ENCODE measurements around the gene GCA. TPM values are rescaled to one million over a fixed set of nuclear protein-coding genes. Genes with fewer than 3 reads are reported as not detected.

Gene GCA
- total RNA-seq, 1 experiment from 2014 or later: 31.4 TPM

- DNase-seq (ENCODE audit: low read depth): no peak
These were observed 16.1 kb upstream of the GCA start for GRCh38 chr2:162327806-162328205.

DNA sequence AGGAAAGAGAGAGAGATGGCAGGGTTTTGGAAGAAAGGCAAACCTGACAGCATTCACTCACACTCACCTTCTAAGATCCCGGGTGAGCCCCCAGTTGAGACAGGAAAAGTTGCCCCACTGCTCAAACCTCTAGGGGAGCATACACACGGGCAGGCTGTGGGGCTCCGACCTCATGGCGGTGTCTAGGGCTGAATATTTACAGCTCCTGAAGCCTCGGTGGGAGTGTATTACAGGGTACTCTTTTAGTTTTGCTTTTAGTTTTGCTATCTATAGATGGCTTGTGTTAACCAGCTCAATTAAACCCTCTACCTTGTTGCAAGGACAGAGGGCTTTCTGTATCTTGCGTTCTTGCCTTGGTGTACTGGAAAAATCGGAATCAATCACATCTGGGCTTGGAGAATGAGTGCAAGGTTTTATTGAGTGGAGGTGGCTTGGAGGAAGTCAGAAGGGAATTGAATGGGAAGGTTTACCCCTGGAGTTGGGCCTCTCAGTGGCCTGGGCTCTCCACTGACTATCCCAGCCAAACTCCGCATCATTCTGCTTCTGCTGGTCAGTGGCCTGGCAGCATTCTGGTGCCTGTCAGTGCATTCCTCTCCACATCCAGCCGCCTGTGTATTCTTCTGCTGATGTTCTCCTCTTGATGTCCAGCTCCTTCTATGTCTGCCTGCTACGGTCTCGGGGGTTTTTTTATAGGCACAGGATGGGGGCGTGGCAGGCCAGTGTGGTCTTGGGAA lies 15.3 kb upstream of the GCA start:
- no peak for DNase-seq (ENCODE audit: low read depth)

DNA sequence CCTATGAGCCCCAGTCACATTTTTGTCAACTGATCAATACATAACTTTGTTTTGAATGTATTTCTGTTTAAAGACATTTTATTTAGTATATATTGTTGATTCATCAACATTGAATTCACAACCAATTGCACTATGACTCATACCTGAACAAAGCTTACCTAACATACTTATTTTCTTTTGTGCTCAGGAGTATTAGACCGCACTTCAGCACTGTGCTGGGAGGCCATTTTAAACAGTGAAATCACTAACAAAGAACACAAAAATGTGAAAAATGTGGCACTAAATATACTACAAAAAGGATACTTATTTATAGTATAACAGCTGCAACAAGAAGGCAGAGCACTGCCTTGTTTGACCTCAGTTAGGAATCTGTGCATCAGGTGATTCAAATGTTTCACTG lies 13.1 kb upstream of the GCA start:
- DNase-seq (ENCODE audit: low read depth): no peak

GRCh38 chr2:162333968-162334367 lies 10.0 kb upstream of the GCA start:
- DNase-seq (ENCODE audit: low read depth): peak; percentile 31

- DNase-seq (ENCODE audit: low read depth): no peak
These were observed 6.1 kb upstream of the GCA start for GRCh38 chr2:162337868-162338267.

DNA sequence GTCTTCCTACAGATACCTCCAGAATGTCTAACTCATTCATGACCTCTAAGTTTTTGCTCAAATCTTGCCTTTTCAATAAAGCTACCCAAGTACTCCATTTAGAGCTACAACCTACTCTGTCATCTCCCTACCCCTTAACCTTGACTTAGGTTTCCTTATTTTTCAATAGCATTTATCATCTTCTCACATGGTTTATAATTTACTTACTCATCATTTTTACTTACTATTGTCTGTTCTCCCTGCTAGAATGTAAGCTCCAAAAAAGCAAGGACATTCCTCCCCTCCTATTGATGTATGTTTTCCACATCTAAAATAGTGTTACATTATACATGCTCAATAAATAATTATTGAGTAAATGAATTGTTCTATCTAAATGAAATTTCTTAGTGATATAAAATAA lies 3.1 kb upstream of the GCA start:
- DNase-seq (ENCODE audit: low read depth): no peak

DNA sequence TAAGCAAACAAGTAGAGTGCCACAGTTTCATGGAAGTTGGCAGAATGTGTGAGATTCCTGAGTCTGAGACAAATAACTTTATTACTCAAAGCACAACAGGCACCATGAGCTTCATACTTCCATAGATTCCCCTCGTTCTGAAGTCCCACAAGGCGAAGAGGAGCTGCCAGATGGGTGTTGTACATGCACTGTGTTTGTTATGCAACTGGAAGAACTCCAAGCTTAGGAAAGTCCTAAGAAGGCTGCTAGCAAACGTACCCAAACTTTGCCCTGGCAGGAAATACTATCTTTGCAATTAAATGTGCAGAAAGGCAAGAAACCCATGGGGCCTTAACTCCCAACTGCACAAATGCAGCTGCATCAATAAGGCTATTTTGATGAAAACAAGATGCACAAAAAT lies 1.6 kb upstream of the GCA start:
- DNase-seq (ENCODE audit: low read depth): no peak

GRCh38 chr2:162342841-162343240 lies 1.1 kb upstream of the GCA start:
- DNase-seq (ENCODE audit: low read depth): no peak

GRCh38 chr2:162343492-162343823 lies 474 bp upstream of the GCA start:
- no peak for DNase-seq (ENCODE audit: low read depth)

- no peak for DNase-seq (ENCODE audit: low read depth)
These were observed 652 bp downstream of the GCA start for GRCh38 chr2:162344617-162344950.

DNA sequence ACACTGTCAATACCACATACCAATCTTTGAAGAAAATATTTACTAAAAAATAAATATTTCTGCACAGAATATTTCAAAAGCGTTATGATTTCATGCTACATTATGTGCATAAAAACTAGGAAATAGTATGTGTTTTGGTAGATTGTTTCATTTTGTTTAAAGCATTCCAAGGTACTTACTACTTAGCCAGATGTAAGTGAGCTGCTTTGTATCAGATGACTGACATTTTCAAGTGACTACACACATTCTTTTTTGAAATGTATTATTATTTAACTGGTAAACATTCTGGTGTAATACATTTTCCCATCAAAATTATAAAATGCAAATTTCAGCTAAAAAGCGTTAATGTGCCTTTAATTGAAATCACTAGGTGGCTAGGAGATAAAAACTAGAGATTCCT lies 21.5 kb downstream of the GCA start:
- no peak for DNase-seq (ENCODE audit: low read depth)

DNA sequence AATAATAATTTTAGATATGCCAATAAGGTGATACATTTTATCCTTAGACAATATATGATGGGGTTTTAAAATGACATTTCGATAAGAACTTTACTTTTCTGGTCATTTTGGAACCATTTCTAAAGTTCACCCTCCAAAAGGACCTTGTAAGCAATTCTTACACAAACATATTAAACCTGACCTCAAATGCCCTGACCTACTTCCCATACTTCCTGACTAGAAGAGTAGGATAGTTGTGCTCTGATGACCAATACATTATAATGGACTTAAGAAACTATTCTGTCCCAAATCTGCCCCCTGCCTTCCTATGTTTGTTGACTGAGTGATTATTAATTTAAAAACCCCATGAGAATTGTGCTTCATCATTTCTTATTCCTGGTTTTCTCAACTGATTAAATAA lies 24.6 kb downstream of the GCA start:
- DNase-seq (ENCODE audit: low read depth): no peak

GRCh38 chr2:162369551-162369950 lies 25.6 kb downstream of the GCA start:
- no peak for DNase-seq (ENCODE audit: low read depth)

- no peak for DNase-seq (ENCODE audit: low read depth)
These were observed 27.0 kb downstream of the GCA start for GRCh38 chr2:162370931-162371330.

DNA sequence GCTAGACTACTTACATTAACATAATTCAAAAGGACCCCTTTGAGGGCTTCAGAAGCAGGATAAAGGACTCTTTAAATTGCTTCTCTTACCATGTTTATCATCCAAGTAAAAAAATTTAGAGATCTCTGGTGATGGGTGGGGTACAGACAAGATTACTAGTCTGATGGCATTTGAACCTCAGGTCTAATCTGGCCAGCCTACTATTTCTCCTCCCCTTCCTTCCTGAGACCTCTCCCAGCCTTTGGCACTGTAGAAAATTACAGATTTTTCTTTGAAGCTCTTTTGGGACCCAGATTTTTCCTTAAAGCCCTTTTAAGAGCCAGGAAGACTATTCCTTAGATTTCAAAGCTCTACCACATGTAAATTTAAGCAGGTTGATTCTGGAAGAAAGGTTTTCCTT lies 28.9 kb downstream of the GCA start:
- DNase-seq (ENCODE audit: low read depth): no peak

DNA sequence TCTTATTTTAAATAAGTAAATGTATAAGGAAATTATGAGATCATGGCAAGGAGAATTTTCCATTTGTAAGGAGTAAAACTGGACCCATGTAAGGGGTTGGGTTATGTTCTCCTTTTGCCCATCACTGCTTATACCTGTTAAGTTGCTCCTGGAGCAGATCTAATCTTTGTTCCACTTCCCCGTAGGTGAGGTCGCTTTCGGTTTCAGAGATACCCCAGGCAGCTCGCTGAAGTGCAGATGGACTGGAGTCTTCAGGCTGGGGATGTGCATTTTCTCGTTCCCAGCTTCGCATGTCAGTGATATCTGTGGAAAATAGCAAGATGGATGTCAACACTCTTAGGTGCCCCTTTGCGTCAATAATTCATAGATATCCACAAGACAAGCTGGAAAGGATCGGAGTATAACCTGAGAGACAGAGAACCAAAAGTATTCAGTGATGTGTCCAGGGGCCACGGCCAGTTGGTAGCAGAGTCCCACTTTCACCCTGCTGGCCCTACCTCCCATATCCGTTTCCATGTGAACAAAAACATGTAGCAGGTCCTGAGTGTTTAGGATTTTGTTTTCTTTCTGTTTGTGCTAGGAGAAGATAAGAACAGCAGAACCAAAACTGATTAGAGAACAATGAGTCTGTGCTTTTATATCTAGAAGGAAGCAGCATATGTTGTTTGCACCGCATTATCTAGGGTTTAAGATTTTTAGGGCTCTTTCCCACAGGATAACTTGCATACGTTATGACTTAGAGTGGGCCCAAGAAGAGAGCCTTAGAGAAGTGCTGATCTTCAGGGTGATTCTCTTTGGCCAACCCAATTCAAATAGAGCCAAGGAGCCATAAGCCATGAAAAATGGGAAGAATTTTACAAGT lies 36.0 kb downstream of the GCA start:
- DNase-seq (ENCODE audit: low read depth): no peak

DNA sequence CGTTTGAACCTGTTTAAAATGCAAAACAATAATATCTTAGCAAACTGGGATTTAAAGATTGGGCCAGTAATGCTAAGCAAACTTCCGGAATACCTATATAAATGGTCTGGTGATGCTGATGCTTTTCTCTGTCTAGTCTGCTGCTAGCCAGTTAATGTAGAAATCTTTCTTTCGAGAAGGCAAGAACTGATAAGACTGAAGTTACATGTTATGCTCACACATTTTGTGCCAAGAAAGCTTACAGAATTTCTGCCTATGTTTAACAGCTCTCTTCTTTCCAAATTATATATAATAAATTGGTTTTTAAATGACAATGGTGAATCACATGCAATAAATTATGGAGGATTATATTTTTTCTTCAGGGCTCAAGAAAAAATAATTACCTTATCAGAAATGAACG lies 37.9 kb downstream of the GCA start:
- DNase-seq (ENCODE audit: low read depth): no peak

DNA sequence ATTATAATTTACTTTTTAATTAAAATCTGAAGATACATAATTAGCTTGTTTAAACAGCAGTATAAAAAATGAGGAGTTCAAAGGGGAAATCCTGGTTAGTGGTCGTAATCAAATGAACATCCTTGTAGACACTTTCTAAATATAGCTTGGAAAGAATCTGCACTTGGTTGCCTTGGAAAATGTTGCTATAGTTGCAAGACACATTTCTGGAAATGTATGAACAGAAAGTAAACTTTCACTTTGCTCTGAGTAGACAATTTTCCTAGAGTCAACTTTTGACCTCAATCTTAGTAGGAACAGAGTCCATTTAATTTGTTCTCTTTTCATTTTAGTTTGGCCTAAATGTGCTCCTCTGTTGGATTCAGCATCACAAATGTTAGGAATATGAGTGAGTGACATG lies 38.3 kb downstream of the GCA start:
- peak; percentile 5 for DNase-seq (ENCODE audit: low read depth)

DNA sequence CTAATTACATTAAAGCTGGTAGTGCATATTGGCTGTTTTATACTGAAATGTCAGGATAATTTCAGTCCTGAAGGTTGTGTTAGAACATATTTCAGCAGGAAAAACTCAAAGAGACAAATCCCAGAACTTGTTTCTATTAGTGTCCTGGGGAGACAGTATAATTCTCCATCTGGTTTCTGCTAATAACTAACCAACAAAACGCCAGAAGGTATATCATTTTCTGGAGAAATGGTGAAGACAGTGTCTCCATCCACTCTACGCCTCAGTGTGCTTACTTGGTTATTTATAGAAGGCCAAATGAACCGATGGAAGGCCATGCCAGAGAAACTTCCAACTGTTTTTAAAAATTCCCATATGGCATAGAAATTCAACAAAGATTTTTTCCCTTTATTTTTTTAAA lies 41.6 kb downstream of the GCA start:
- no peak for DNase-seq (ENCODE audit: low read depth)

GRCh38 chr2:162390801-162391200 lies 46.9 kb downstream of the GCA start:
- no peak for DNase-seq (ENCODE audit: low read depth)

GRCh38 chr2:162400336-162400735 lies 56.4 kb downstream of the GCA start:
- no peak for DNase-seq (ENCODE audit: low read depth)

- no peak for DNase-seq (ENCODE audit: low read depth)
These were observed 57.9 kb downstream of the GCA start for GRCh38 chr2:162401871-162402270.

DNA sequence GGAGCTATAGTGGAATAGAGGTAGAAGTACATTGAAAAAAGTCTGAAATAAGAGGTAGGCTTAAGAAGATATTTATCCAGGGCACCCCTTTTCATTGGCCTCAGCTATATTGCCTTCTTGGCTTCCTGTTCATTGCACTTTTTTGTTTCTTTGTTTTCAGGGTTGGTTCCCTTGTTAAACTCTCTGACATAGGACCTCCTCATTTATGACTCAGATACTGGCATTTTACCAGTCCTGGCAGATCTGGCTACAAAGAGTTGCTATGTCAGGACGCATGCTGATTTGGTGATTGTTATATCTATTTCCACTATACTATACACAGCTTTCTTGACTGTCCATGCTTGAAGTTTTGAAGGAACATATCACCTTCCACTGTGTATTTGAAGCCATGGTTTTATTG lies 60.0 kb downstream of the GCA start:
- DNase-seq (ENCODE audit: low read depth): peak; percentile 76
